ENCODE results near the gene D2HGDH. TPM values are rescaled to one million over a fixed set of nuclear protein-coding genes. Genes with fewer than 3 reads are reported as not detected.
"Not testable (repeated sequence)": the region's sequence is repeated elsewhere in the genome, so short reads cannot be mapped to it uniquely, and the experiment has no call there.

The D2HGDH gene
- total RNA-seq, 2 experiments from 2014 or later: 26.9 to 29.3 TPM

DNA sequence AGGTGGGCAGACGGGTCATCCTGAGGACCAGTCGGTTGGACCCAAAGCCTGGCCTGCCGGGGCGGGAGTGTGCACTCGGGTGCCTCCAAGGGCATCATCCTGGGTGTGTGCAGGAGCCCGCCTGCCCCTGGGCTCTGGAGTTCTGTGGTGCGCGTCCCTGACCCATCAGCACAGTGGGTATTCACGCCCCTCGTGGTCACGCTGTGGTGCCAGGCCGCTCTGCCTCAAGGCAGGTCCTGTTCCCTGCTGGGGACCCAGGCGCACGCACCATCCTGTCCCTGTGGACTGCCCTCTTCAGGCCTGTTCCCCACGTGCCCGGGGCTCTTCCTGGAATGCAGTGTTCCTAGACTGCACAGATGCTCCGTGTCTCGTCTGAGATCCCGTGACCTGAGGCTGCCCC is 14.3 kb upstream of the D2HGDH start:
- Mint-ChIP-seq H3K27me3 (no peaks in the 10 kb centered on the region), H3K4me1 (no peaks in the 10 kb centered on the region), H3K9me3 (peaks cover 2% of the 10 kb centered on the region), H3K4me3 (no peak overlapping the region), H3K36me3 (peaks cover 39% of the 10 kb centered on the region), H3K27ac (no peak overlapping the region)
- no peak for DNase-seq

DNA sequence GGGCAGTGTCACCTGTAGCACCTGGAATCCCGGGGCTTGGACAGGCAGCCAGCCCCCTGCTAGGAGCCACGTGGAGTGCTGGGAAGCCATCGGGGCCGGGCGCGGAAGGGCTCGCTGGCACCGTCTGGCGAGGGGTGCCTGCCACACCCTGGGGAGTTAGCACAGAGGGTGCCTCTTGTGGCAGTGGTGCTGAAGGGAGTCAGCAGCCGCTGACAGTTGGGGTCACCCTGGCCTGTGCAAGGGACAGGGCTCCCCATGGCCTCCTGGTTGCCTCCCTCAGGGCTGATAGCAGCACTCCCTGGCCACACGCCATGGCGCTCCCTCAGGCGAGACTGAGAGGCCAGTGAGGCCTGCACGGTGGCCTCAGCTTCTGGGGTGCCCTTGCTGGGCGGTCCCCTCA is 13.9 kb upstream of the D2HGDH start:
- H3K4me1 Mint-ChIP-seq: no peaks in the 10 kb centered on the region
- H3K27me3 Mint-ChIP-seq: no peaks in the 10 kb centered on the region
- no peak for DNase-seq
- H3K36me3 Mint-ChIP-seq: peaks cover 41% of the 10 kb centered on the region
- no peak overlapping the region for H3K4me3 Mint-ChIP-seq
- no peak overlapping the region for H3K27ac Mint-ChIP-seq
- H3K9me3 Mint-ChIP-seq: peaks cover 2% of the 10 kb centered on the region

DNA sequence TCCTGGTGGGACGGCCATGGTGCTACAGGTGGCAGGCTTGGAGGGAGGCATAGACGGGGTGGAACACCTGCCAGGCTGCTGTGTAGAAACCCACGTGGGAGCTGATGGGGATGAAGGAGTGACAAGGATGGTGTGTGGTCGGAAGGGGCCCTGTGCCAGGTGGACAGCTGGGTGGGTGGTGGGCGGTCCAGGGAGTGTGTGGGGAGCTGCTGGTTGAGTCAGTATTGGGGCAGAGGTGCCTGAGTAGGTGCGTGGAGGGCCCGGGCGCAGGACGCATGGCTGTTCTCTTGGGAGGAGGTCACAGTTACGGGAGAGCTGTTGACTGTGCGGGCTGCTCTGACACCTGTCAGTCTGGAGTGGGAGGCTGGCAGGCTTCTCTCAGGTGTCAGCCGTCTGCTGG is 12.6 kb upstream of the D2HGDH start:
- Mint-ChIP-seq H3K4me3 (no peak overlapping the region), H3K27me3 (no peaks in the 10 kb centered on the region), H3K4me1 (no peaks in the 10 kb centered on the region), H3K27ac (peak overlapping the region; percentile 45), H3K9me3 (peaks cover 2% of the 10 kb centered on the region), H3K36me3 (peaks cover 36% of the 10 kb centered on the region)
- DNase-seq: no peak

DNA sequence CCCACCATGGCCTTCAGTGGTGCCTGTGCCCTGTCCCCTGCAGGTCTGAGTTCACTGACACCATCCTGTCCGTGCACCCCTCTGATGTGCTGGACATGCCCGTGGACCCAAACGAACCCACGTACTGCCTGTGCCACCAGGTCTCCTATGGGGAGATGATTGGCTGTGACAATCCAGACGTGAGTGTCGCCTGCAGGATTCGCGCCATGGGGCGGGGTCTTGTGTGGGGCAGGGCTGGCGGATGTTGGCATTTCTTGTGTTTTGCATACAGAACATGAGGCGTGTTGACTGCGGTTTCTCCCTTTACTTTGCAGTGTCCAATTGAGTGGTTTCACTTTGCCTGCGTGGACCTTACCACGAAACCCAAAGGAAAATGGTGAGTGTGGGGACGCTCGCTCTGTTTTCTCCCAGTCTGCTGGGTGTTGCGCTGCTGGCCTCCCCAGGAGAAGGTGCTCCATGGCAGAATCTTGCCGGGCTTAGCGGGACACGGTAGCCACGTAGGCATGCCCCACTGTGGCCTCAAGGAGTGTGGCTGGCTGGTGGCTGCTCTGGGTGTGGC is 11.5 kb upstream of the D2HGDH start:
- Mint-ChIP-seq H3K4me3 (no peak overlapping the region), H3K9me3 (peaks cover 2% of the 10 kb centered on the region), H3K4me1 (no peaks in the 10 kb centered on the region), H3K27ac (no peak overlapping the region), H3K27me3 (no peaks in the 10 kb centered on the region), H3K36me3 (peaks cover 36% of the 10 kb centered on the region)
- DNase-seq: no peak

DNA sequence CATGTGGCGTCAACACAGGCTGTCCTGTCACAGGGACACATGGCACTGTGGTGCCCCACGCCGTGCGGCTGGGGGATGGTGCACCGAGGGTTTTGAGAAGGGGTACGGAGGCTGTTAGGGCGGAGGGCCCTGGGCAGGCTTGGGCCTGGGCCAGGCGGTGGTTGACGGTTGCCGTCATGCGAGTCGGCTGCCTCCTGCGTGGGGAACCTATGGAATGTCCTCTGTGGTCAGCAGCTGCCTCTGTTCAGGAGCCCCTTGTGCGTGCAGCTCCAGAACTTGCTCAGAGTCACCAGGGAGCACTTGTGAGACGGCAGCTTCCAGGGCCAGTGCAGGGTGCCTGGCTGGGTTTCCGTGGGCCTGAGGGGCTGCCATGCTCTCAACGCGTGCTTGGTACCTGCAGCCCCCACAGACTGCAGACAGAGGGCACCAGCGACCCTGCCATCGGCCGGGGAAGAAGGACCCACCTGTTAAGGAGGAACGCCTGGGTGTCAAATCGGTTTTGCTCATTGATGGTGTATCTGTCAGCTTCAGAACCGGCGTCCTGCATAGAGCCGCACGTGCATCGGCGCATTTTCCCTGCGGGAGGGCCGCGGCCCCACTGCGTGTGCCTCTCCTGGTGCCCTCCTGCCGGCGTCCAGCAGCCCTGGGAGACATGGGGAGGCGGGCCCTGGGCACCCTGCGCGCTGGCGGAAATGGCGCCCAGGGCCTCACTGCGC is 10.0 kb upstream of the D2HGDH start:
- no peak overlapping the region for H3K4me3 Mint-ChIP-seq
- no peaks in the 10 kb centered on the region for H3K27me3 Mint-ChIP-seq
- peaks cover 2% of the 10 kb centered on the region for H3K9me3 Mint-ChIP-seq
- peak; percentile 31 for DNase-seq
- peaks cover 36% of the 10 kb centered on the region for H3K36me3 Mint-ChIP-seq
- H3K27ac Mint-ChIP-seq: no peak overlapping the region
- H3K4me1 Mint-ChIP-seq: no peaks in the 10 kb centered on the region

DNA sequence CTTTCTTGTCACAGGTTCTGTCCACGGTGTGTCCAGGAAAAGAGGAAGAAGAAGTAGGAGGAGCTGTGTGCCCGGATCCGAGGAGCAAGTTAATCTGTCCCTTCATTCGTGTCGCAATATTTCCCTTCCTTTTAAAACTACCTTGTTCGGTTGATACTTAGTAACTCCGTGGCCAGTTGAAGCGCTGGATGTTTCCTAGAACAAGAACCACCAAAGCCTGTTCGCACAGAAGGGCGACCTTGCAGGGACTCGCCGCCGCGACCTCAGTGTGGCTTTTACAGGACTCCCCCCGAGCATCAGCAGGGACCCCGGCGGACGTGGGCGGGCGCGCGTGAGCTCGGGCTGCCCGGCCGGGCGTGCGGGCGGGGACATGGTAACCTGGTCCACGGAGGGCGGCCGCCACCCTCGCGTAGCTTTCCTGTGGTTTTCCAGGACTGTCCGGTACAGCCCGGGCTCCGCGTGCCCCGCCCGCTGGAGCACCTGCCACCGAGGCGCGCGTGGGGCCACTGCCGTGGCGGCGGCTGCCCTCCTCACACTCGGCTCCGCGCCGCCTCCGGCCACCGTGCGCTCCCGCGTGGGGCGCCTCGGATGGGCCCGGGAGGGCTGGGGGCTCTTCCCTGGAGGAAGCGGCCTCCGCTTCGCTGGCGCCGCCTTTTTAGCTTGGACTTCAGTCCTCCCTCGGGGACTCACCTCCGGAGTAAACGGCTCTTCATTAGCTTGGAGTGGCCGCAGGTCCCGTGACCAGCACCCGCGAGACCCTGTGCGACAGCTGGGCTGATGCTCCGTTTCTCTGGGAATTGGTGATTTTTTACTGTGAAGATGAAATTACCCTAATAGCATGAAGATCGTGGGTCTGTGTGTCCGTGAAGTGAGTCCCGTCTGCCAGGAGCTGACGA is 9.2 kb upstream of the D2HGDH start:
- Mint-ChIP-seq H3K27me3 (no peaks in the 10 kb centered on the region), H3K4me1 (peaks cover 7% of the 10 kb centered on the region), H3K4me3 (no peak overlapping the region), H3K36me3 (peaks cover 36% of the 10 kb centered on the region), H3K9me3 (peaks cover 2% of the 10 kb centered on the region), H3K27ac (no peak overlapping the region)
- no peak for DNase-seq

DNA sequence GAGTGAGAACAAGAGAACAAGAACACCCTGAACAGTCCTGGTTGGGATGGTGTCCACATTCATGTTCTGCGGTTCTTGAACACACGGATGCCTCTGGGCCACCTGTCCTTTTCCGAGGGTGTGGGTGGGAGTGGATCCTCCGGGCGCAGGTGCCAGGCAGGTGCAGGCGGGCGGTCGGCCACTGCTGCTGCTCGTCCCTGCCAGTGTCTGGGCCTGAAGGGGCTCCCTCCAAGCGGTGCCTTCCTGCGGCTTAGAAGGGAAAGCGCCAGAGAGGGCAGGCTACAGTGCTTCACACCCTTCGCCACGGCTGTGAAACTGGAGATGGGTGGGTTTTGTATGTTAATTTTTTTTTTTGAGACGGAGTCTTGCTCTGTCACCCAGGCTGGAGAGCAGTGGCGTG is 8.0 kb upstream of the D2HGDH start:
- no peak overlapping the region for H3K27ac Mint-ChIP-seq
- H3K9me3 Mint-ChIP-seq: peaks cover 2% of the 10 kb centered on the region

DNA sequence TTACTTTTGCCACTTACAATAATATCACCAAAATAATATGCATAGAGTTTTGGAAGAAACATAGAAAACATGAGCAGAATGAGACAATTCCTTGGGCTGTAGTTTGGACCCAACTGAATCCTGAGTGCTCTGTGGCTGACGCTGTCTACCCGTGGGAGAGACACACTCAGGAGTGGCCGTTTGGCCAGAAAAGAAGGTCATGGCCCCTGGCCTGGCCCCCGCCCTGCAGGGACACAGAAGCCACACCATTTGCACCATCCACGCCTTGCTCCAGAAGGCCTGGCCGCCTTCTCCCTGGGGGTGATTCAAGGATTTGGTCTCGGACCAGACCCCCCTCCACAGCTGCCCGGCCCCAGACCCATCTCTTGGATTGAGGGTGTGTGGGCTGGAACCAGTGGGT is 6.4 kb upstream of the D2HGDH start:
- H3K36me3 Mint-ChIP-seq: peaks cover 24% of the 10 kb centered on the region
- H3K9me3 Mint-ChIP-seq: peaks cover 2% of the 10 kb centered on the region
- no peaks in the 10 kb centered on the region for H3K27me3 Mint-ChIP-seq
- no peak overlapping the region for H3K4me3 Mint-ChIP-seq
- peaks cover 22% of the 10 kb centered on the region for H3K4me1 Mint-ChIP-seq
- DNase-seq: no peak
- no peak overlapping the region for H3K27ac Mint-ChIP-seq

More for the DNA sequence above, 8.0 kb upstream of the D2HGDH start:
- no peak for DNase-seq
- no peaks in the 10 kb centered on the region for H3K27me3 Mint-ChIP-seq
- H3K36me3 Mint-ChIP-seq: peaks cover 39% of the 10 kb centered on the region
- H3K4me1 Mint-ChIP-seq: peaks cover 15% of the 10 kb centered on the region
- H3K4me3 Mint-ChIP-seq: no peak overlapping the region

DNA sequence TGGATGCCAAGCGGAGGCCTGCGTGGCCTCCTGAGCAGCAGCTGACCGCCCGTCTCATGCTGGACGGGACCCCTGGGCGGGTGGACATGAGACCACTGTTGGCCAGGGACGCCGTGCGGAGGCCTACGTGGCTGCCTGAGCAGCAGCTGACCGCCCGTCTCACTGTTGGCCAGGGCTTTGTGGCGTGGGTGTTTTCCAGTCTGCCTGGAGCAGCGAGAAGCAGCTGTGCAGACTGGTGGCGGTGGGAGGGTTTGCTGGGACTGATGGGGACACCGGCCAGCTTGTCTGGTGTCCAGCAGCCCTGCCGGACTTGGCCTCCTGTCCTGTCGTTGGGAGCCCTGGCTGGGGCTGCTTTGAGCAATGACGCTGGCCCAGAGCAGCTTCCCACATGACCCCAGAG is 5.8 kb upstream of the D2HGDH start:
- peaks cover 17% of the 10 kb centered on the region for H3K36me3 Mint-ChIP-seq
- H3K4me1 Mint-ChIP-seq: peaks cover 25% of the 10 kb centered on the region
- no peaks in the 10 kb centered on the region for H3K27me3 Mint-ChIP-seq

DNA sequence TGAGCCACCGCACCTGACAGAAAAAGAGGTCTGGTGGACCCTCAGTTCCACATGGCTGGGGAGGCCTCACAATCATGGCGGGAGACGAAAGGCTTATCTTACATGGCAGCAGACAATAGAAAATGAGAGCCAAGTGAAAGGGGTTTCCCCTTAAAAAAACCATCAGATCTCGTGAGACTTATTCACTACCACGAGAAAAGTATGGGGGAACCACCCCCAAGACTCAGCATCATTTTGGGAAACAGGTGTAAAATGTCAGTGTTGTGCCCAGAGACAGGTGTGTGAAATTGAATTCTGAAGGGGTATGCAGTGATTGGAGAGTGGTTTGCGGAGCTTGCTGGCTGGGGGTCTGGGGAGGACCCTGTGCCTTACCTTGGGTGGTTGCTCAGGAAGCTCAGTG is 4.6 kb upstream of the D2HGDH start:
- no peak overlapping the region for H3K27ac Mint-ChIP-seq
- DNase-seq: no peak
- peaks cover 9% of the 10 kb centered on the region for H3K36me3 Mint-ChIP-seq
- no peaks in the 10 kb centered on the region for H3K27me3 Mint-ChIP-seq
- H3K4me1 Mint-ChIP-seq: peaks cover 25% of the 10 kb centered on the region
- no peak overlapping the region for H3K4me3 Mint-ChIP-seq
- H3K9me3 Mint-ChIP-seq: no peaks in the 10 kb centered on the region

More for the DNA sequence above, 5.8 kb upstream of the D2HGDH start:
- no peak for DNase-seq
- H3K4me3 Mint-ChIP-seq: no peak overlapping the region
- H3K27ac Mint-ChIP-seq: no peak overlapping the region
- H3K9me3 Mint-ChIP-seq: no peaks in the 10 kb centered on the region

DNA sequence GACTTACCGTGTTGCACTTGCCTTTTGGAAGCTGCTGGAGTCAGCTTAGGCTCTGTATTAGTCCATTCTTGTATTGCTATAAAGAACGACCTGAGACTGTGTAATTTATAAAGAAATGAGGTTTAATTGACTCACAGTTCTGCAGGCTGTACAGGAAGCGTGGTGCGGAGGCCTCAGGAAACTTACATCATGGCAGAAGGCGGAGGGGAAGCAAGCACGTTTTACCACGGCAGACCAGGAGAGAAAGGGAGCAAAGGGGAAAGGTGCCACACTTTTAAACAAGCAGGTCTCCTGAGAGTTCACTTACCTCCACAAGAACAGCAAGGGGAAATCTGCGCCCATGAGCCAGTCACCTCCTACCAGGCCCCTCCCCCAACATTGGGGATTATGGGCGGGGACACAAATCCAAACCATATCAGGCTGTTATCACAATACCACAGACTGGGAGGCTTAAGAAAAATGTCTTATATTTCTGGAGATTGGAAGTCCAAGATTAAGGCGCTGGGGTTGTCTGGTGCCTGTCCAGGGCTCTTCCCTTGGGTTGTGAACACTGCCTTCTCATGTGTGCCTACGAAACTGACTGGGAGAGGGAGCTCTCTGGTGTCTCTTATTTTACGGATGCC is 3.6 kb upstream of the D2HGDH start:
- no peak overlapping the region for H3K27ac Mint-ChIP-seq
- H3K36me3 Mint-ChIP-seq: peaks cover 9% of the 10 kb centered on the region
- H3K27me3 Mint-ChIP-seq: no peaks in the 10 kb centered on the region
- H3K9me3 Mint-ChIP-seq: no peaks in the 10 kb centered on the region
- DNase-seq: no peak
- H3K4me3 Mint-ChIP-seq: no peak overlapping the region
- peaks cover 25% of the 10 kb centered on the region for H3K4me1 Mint-ChIP-seq

DNA sequence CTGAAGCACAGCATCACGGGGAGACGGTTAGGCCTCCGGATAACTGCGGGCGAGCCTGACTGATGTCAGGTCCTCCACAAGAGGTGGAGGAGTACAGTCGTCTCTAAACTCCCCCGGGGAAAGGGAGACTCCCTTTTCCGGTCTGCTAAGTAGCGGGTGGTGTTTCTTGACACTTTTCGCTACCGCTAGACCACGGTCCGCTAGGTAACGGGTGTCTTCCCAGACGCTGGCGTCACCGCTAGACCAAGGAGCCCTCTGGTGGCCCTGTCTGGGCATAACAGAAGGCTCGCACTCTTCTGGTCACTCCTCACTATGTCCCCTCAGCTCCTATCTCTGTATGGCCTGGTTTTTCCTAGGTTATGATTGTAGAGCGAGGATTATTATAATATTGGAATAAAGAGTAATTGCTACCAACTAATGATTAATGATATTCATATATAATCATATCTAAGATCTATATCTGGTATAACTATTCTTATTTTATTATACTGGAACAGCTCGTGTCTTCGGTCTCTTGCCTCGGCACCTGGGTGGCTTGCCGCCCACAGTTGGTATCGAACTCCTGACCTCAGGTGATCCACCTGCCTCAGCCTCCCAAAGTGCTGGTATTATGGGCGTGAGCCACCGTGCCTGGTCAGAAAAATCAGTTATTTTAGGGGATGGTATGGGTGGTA is 1.8 kb upstream of the D2HGDH start:
- H3K9me3 Mint-ChIP-seq, H3K27me3 Mint-ChIP-seq, H3K27ac Mint-ChIP-seq, H3K4me3 Mint-ChIP-seq: not testable (repeated sequence)
- Mint-ChIP-seq H3K36me3 (peaks cover 22% of the 10 kb centered on the region), H3K4me1 (peaks cover 31% of the 10 kb centered on the region)
- DNase-seq: peak; percentile 69

DNA sequence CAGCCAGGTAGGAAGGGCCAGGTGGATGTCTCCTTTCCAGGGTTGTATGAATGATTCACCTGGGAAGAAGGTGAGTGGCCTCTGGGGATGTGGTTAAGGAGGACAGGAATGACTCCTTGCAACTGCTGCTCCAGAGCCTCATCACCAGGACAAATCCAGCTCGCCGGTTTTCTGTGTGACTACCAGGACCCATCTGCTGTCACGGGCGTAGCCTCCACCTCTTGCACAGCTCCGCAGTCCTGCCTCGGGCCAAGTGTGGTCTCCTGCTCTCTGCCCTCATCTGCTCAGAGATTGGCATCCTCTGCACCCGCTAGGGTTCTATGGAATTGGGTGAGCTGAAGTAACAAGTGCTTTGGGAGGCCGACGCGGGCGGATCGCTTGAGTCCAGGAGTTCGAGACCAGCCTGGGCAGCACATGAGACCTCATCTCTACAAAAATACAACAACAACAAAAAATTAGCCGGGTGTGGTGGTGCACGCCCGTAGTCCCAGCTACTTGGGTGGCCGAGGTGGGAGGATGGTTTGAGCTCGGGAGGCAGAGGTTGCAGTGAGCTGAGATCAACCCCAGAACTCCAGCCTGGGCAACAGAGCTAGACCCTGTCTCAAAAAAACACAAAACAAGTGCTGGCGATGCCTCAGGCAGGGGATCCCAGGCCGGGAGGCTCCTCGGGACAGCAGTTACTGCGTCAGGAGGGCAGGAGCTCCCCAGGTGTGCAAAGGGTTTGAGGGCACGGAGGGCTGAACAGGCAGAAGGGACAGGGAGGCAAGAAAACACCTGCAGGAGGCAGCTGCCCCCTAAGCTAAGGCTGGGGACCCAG is 831 bp upstream of the D2HGDH start:
- H3K4me1 Mint-ChIP-seq: peaks cover 32% of the 10 kb centered on the region
- peak overlapping the region; percentile 42 for H3K27ac Mint-ChIP-seq
- peaks cover 24% of the 10 kb centered on the region for H3K36me3 Mint-ChIP-seq
- H3K27me3 Mint-ChIP-seq: no peaks in the 10 kb centered on the region
- H3K9me3 Mint-ChIP-seq: no peaks in the 10 kb centered on the region
- H3K4me3 Mint-ChIP-seq: peak overlapping the region; percentile 40
- DNase-seq: no peak

DNA sequence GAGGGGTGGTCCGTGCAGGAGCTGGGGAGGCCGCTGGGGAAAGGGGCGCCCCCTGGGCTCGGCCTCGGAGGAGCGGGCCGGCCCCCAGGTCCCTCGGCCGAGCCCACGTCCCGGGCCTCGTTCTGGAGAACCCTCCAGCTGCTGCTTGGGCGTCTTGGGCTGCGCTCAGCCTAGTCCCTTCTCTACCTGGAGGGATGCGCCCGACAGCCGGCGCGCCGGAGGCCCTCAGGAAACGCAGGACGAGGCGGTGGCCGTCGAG is 293 bp upstream of the D2HGDH start:
- DNase-seq: no peak
- no peaks in the 10 kb centered on the region for H3K9me3 Mint-ChIP-seq
- H3K4me1 Mint-ChIP-seq: peaks cover 36% of the 10 kb centered on the region
- no peaks in the 10 kb centered on the region for H3K27me3 Mint-ChIP-seq
- peak overlapping the region; percentile 34 for H3K4me3 Mint-ChIP-seq
- H3K27ac Mint-ChIP-seq: no peak overlapping the region
- H3K36me3 Mint-ChIP-seq: peaks cover 27% of the 10 kb centered on the region

Data from activated naive CD8-positive, alpha-beta T cell treated with anti-CD3 and anti-CD28 coated beads for 36 hours (primary cell).